Measurements from ENCODE around the gene TOR4A. TPM values are rescaled to one million over a fixed set of nuclear protein-coding genes. Genes with fewer than 3 reads are reported as not detected.

TOR4A gene
- total and polyA plus RNA-seq, 2 experiments from 2014 or later = 2.0 to 19.0 TPM

GRCh38 chr9:137255448-137256114, 21.9 kb upstream of the TOR4A start:
- H3F3A ChIP-seq (replicated peaks; ENCODE audit: low read depth) = peaks cover 12% of the 10 kb centered on the region
- H3K4me1 ChIP-seq (ENCODE audit: insufficient read depth) = peaks cover 13% of the 10 kb centered on the region; the same call in 1 of the 2 replicates
- Mint-ChIP-seq H3K27ac (no peak overlapping the region; the same call in 1 of the 2 replicates), H3K36me3 (ENCODE audit: low read depth) (peaks cover 19% of the 10 kb centered on the region; the same call in 2 of the 3 replicates), H3K4me3 (peak overlapping the region; percentile 89), H3K9me3 (no peaks in the 10 kb centered on the region), H3K27me3 (ENCODE audit: insufficient read depth, low read depth, poor library complexity) (peaks cover 16% of the 10 kb centered on the region), H3K4me1 (peaks cover 8% of the 10 kb centered on the region)
- no peak for TF ChIP-seq ZNF114 (CRISPR knock-in tag; IDR thresholded peaks at IDR 0.05)
- TF ChIP-seq POLR2AphosphoS5 (IDR thresholded peaks at IDR 0.05; ENCODE audit: low read depth) = no peak
- TF ChIP-seq NANOG (IDR thresholded peaks at IDR 0.05; ENCODE audit: borderline replicate concordance) = no peak
- no peak for TF ChIP-seq STAT1 (IDR thresholded peaks at IDR 0.05; ENCODE audit: unreplicated experiment)
- TF ChIP-seq EZH2phosphoT487 (IDR thresholded peaks at IDR 0.05; ENCODE audit: unreplicated experiment) = no peak
- TF ChIP-seq ETS1 (IDR thresholded peaks at IDR 0.05) = no peak; the same call in 1 of the 2 replicates
- no peak for TF ChIP-seq REST (IDR thresholded peaks at IDR 0.05; ENCODE audit: unreplicated experiment)
- TF ChIP-seq EZH2 (IDR thresholded peaks at IDR 0.05; ENCODE audit: low read depth, unreplicated experiment) = no peak
- no peak for TF ChIP-seq CREB1 (CRISPR knock-in tag; IDR thresholded peaks at IDR 0.05; ENCODE audit: low read depth)
- TF ChIP-seq JUNB (IDR thresholded peaks at IDR 0.05; ENCODE audit: unreplicated experiment) = no peak
- TF ChIP-seq, protein P1, sequence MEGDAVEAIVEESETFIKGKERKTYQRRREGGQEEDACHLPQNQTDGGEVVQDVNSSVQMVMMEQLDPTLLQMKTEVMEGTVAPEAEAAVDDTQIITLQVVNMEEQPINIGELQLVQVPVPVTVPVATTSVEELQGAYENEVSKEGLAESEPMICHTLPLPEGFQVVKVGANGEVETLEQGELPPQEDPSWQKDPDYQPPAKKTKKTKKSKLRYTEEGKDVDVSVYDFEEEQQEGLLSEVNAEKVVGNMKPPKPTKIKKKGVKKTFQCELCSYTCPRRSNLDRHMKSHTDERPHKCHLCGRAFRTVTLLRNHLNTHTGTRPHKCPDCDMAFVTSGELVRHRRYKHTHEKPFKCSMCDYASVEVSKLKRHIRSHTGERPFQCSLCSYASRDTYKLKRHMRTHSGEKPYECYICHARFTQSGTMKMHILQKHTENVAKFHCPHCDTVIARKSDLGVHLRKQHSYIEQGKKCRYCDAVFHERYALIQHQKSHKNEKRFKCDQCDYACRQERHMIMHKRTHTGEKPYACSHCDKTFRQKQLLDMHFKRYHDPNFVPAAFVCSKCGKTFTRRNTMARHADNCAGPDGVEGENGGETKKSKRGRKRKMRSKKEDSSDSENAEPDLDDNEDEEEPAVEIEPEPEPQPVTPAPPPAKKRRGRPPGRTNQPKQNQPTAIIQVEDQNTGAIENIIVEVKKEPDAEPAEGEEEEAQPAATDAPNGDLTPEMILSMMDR (conservative IDR thresholded peaks at IDR 0.05; ENCODE audit: low read depth in 2 of 2) = no peak
- no peak for TF ChIP-seq ZNF331 (CRISPR knock-in tag; IDR thresholded peaks at IDR 0.05; ENCODE audit: low read depth)
- H3K4me3 ChIP-seq = peak overlapping the region; percentile 96
- H3K36me3 ChIP-seq (ENCODE audit: insufficient read depth) = peaks cover 9% of the 10 kb centered on the region
- no peak overlapping the region for H3K27ac ChIP-seq (ENCODE audit: low read depth)
- peak; percentile 29 for ATAC-seq
- peak overlapping the region; percentile 94 for H3K4me2 ChIP-seq
- peaks cover 4% of the 10 kb centered on the region; the same call in 1 of the 2 replicates for H3K27me3 ChIP-seq (ENCODE audit: insufficient read depth)
- no peaks in the 10 kb centered on the region for H3K9me2 ChIP-seq (ENCODE audit: insufficient read depth)
- H4K20me1 ChIP-seq (replicated peaks; ENCODE audit: insufficient read depth) = no peaks in the 10 kb centered on the region; the same call in 1 of the 2 replicates
- no peak overlapping the region for H2AFZ ChIP-seq
- peak; percentile 67 for DNase-seq (ENCODE audit: low spot score)
- H3K79me2 ChIP-seq (replicated peaks; ENCODE audit: insufficient read depth) = peaks cover 24% of the 10 kb centered on the region

Data from GM23338 (cell line).